Fibroblast of lung (primary cell): ENCODE results near the gene SLC38A1. TPM values are rescaled to one million over a fixed set of nuclear protein-coding genes. Genes with fewer than 3 reads are reported as not detected.
"Not testable (repeated sequence)": the region's sequence is repeated elsewhere in the genome, so short reads cannot be mapped to it uniquely, and the experiment has no call there.

Experiments
- DNase-seq, 2 donors: peaks; one replicate each; pipeline versions ENCODE4 v3.0.0 to v3.0.0-alpha.2; 2010; ENCODE audit warnings: low read depth in 2 of 2
- H2AFZ ChIP-seq: 2 replicates; pipeline ENCODE4 v1.5.1; 2012; ENCODE audit warnings: low read length, control low read depth, inconsistent platforms
- H3K27ac ChIP-seq: 2 replicates; pipeline ENCODE4 v1.5.1; 2011; ENCODE audit warnings: low read length, control low read depth; ENCODE audit not compliant: insufficient read depth
- H3K27me3 ChIP-seq: 2 replicates; pipeline ENCODE4 v1.5.1; 2011; ENCODE audit warnings: mild to moderate bottlenecking, low read length; ENCODE audit not compliant: control insufficient read depth, insufficient read depth
- H3K36me3 ChIP-seq: 2 replicates; pipeline ENCODE4 v1.5.1; 2011; ENCODE audit warnings: low read length; ENCODE audit not compliant: control insufficient read depth, insufficient read depth
- H3K4me1 ChIP-seq: 2 replicates; pipeline ENCODE4 v1.5.1; 2011; ENCODE audit warnings: low read length; ENCODE audit not compliant: control insufficient read depth, insufficient read depth; ENCODE audit errors: extremely low read depth
- H3K4me2 ChIP-seq: 2 replicates; pipeline ENCODE4 v1.5.1; 2011; ENCODE audit warnings: low read length, control low read depth; ENCODE audit not compliant: insufficient read depth; ENCODE audit errors: extremely low read depth
- H3K4me3 ChIP-seq, 4 experiments: fragments of 200-600 bp in 1 of 4; sonication (generic) in 1 of 4; replicated peaks in 1 of 4; 2 replicates each; pipeline ENCODE4 v1.5.1; 2011 to 2016; ENCODE audit warnings: low read length in 4 of 4, low read depth in 3 of 4, mild to moderate bottlenecking in 3 of 4, control low read depth in 2 of 4, inconsistent platforms in 1 of 4, mixed read lengths in 1 of 4; ENCODE audit not compliant: insufficient read depth in 1 of 4; ENCODE audit errors: control extremely low read depth in 1 of 4
- H3K79me2 ChIP-seq: 2 replicates; pipeline ENCODE4 v1.5.1; 2012; ENCODE audit warnings: mild to moderate bottlenecking, low read length, inconsistent platforms; ENCODE audit not compliant: control insufficient read depth, insufficient read depth
- H3K9ac ChIP-seq: 2 replicates; pipeline ENCODE4 v1.5.1; 2011; ENCODE audit warnings: mild to moderate bottlenecking, low read length, control low read depth; ENCODE audit not compliant: insufficient read depth
- H3K9me3 ChIP-seq: 2 replicates; pipeline ENCODE4 v1.5.1; 2012; ENCODE audit warnings: low read depth, low read length; ENCODE audit not compliant: control insufficient read depth, insufficient read depth
- H4K20me1 ChIP-seq: 2 replicates; pipeline ENCODE4 v1.5.1; 2011; ENCODE audit warnings: low read length; ENCODE audit not compliant: control insufficient read depth, insufficient read depth; ENCODE audit errors: extremely low read depth
- EZH2 ChIP-seq: IDR thresholded peaks from 2 replicates; pipeline ENCODE4 v1.5.1; 2012; ENCODE audit warnings: low read length, control low read depth, mild to moderate bottlenecking; ENCODE audit errors: missing control alignments
- polyA plus RNA-seq, 2 donors: library from polyadenylated mRNA; depleted of rRNA in 1 of 2; stranded (reverse) in 1 of 2; unstranded in 1 of 2; fragments of >200 nt; gene quantifications; 2 replicates each; pipeline ENCODE4 v1.2.1, GENCODE V29; 2011 to 2012; ENCODE audit warnings: missing spikeins in 1 of 2
- total RNA-seq: library from RNA; depleted of rRNA; stranded (reverse); fragments of >200 nt; gene quantifications from 2 replicates; pipeline ENCODE4 v1.2.1, GENCODE V29; 2014
- TF ChIP-seq, protein P1 (sequence below), 2 donors: IDR thresholded peaks in 1 of 2; conservative IDR thresholded peaks in 1 of 2; 1 replicate in 1 of 2; 2 replicates in 1 of 2; pipeline ENCODE4 v1.5.1; 2011 to 2012; ENCODE audit warnings: low read length in 2 of 2, control low read depth in 1 of 2, inconsistent platforms in 1 of 2, low read depth in 1 of 2, mild to moderate bottlenecking in 1 of 2

The SLC38A1 gene
- total and polyA plus RNA-seq, 2 donors (not counting 1 experiment from before 2014, with no cell fraction given), result 24.3 to 88.8 TPM

- peak in 1 of 2 donors; percentile 29 for DNase-seq
- TF ChIP-seq EZH2, result no peak
- TF ChIP-seq, protein P1, sequence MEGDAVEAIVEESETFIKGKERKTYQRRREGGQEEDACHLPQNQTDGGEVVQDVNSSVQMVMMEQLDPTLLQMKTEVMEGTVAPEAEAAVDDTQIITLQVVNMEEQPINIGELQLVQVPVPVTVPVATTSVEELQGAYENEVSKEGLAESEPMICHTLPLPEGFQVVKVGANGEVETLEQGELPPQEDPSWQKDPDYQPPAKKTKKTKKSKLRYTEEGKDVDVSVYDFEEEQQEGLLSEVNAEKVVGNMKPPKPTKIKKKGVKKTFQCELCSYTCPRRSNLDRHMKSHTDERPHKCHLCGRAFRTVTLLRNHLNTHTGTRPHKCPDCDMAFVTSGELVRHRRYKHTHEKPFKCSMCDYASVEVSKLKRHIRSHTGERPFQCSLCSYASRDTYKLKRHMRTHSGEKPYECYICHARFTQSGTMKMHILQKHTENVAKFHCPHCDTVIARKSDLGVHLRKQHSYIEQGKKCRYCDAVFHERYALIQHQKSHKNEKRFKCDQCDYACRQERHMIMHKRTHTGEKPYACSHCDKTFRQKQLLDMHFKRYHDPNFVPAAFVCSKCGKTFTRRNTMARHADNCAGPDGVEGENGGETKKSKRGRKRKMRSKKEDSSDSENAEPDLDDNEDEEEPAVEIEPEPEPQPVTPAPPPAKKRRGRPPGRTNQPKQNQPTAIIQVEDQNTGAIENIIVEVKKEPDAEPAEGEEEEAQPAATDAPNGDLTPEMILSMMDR (conservative IDR thresholded peaks at IDR 0.05 in 1 of 2, IDR thresholded peaks at IDR 0.05 in 1 of 2; ENCODE audit: low read depth in 1 of 2, low read length in 2 of 2), result no peak
- no peaks in the 10 kb centered on the region for H3K27me3 ChIP-seq
- H2AFZ ChIP-seq, result no peak overlapping the region
- no peaks in the 10 kb centered on the region for H3K9me3 ChIP-seq
- H3K9ac ChIP-seq, result no peak overlapping the region
- H4K20me1 ChIP-seq, result no peaks in the 10 kb centered on the region
- no peaks in the 10 kb centered on the region for H3K4me1 ChIP-seq
- H3K4me3 ChIP-seq, result no peak overlapping the region
- no peaks in the 10 kb centered on the region for H3K79me2 ChIP-seq
- H3K4me2 ChIP-seq, result no peak overlapping the region
- no peak overlapping the region for H3K27ac ChIP-seq
- peaks cover 5% of the 10 kb centered on the region for H3K36me3 ChIP-seq
Measured at GRCh38 chr12:46197883-46198282, 71.0 kb downstream of the SLC38A1 start.

- not testable (repeated sequence) for H3K4me1 ChIP-seq, H3K27me3 ChIP-seq, H3K9ac ChIP-seq, H3K9me3 ChIP-seq, H3K36me3 ChIP-seq, H2AFZ ChIP-seq, H3K4me3 ChIP-seq, H3K79me2 ChIP-seq, H3K27ac ChIP-seq, H4K20me1 ChIP-seq, H3K4me2 ChIP-seq, DNase-seq
Measured at GRCh38 chr12:46190533-46190932, 78.3 kb downstream of the SLC38A1 start.

DNA sequence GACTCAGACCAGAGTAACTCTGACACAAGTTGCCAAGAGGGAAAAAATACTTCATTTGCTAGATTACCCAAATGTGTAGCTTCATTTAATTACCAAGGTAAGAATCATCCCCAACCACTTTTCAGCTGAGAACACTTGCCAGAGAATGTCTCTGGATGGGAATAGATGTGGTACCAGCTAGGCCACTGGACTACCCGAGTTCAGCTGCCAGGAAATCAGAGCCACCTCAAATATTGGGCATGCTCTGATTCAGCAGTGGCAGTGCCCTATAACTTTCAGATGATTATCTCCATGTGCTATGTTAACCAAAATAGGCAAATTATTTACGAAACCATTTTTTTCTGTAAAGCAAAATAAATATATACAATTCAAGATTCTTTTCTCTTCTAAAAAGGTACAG lies 80.7 kb downstream of the SLC38A1 start:
- no peak for TF ChIP-seq EZH2
- TF ChIP-seq, protein P1 (conservative IDR thresholded peaks at IDR 0.05 in 1 of 2, IDR thresholded peaks at IDR 0.05 in 1 of 2; ENCODE audit: low read depth in 1 of 2, low read length in 2 of 2), result no peak
- Histone ChIP-seq H4K20me1 (no peaks in the 10 kb centered on the region), H3K27me3 (no peaks in the 10 kb centered on the region), H3K9me3 (no peaks in the 10 kb centered on the region), H3K79me2 (no peaks in the 10 kb centered on the region), H3K36me3 (no peaks in the 10 kb centered on the region), H3K4me2 (no peak overlapping the region), H3K4me3 (no peak overlapping the region), H3K9ac (no peak overlapping the region), H2AFZ (no peak overlapping the region), H3K27ac (no peak overlapping the region), H3K4me1 (peaks cover 2% of the 10 kb centered on the region)
- DNase-seq, result no peak
